Neural crest cell (in vitro differentiated cells): ENCODE measurements around the gene RNF148. TPM values are rescaled to one million over a fixed set of nuclear protein-coding genes. Genes with fewer than 3 reads are reported as not detected.

Experiments used
- DNase-seq: peaks from one replicate; pipeline ENCODE4 v3.0.0; 2021; ENCODE audit warnings: low read depth, mixed read lengths, low spot score
- H3K27ac Mint-ChIP-seq: one replicate; pipeline ENCODE4 v1.8.0; 2021; ENCODE audit warnings: mild to moderate bottlenecking, mixed read lengths; ENCODE audit not compliant: unreplicated experiment
- H3K27me3 Mint-ChIP-seq: 2 replicates; pipeline ENCODE4 v1.8.0; 2021; ENCODE audit warnings: low read depth, mild to moderate bottlenecking, mixed read lengths
- H3K36me3 Mint-ChIP-seq: 2 replicates; pipeline ENCODE4 v1.8.0; 2021; ENCODE audit warnings: low read depth, mild to moderate bottlenecking, mixed read lengths
- H3K4me1 Mint-ChIP-seq: 2 replicates; pipeline ENCODE4 v1.8.0; 2021; ENCODE audit warnings: mixed read lengths
- H3K4me3 Mint-ChIP-seq: one replicate; pipeline ENCODE4 v1.8.0; 2021; ENCODE audit warnings: mild to moderate bottlenecking, mixed read lengths
- H3K9me3 Mint-ChIP-seq: 2 replicates; pipeline ENCODE4 v1.8.0; 2021; ENCODE audit warnings: mixed read lengths
- CTCF ChIP-seq: fragments of 200-600 bp; sonication (generic); conservative IDR thresholded peaks from 2 replicates; pipeline ENCODE4 v1.5.0; 2021; ENCODE audit warnings: antibody characterized with exemption, mild to moderate bottlenecking
- total RNA-seq: library from RNA; stranded (reverse); gene quantifications from 2 replicates; pipeline ENCODE4 v1.2.1, GENCODE V29; 2021

RNF148 gene
- total RNA-seq, 1 donor from 2014 or later = not detected

- no peak for TF ChIP-seq CTCF
- peaks cover 2% of the 10 kb centered on the region for H3K9me3 Mint-ChIP-seq
- H3K36me3 Mint-ChIP-seq = no peaks in the 10 kb centered on the region
- no peaks in the 10 kb centered on the region for H3K4me1 Mint-ChIP-seq
- H3K27me3 Mint-ChIP-seq = no peaks in the 10 kb centered on the region
- H3K27ac Mint-ChIP-seq = no peak overlapping the region
- DNase-seq = no peak
- H3K4me3 Mint-ChIP-seq = no peak overlapping the region
Observed at GRCh38 chr7:122706836-122707235, 4.1 kb upstream of the RNF148 start.

- H3K36me3 Mint-ChIP-seq = no peaks in the 10 kb centered on the region
- no peak within 1 kb of the TSS for H3K27ac Mint-ChIP-seq
- no peaks in the 10 kb centered on the region for H3K9me3 Mint-ChIP-seq
- DNase-seq = no peak
- H3K4me3 Mint-ChIP-seq = no peak within 1 kb of the TSS
- H3K27me3 Mint-ChIP-seq = no peaks in the 10 kb centered on the region
- no peak for TF ChIP-seq CTCF
- peaks cover 11% of the 10 kb centered on the region for H3K4me1 Mint-ChIP-seq
Observed at GRCh38 chr7:122699017-122699416, 3.7 kb downstream of the RNF148 start, which contains the start of gene RNF133. RNF133 (minus strand) TSS chr7:122699117; CDS start chr7:122698918, 199 bp downstream.

GRCh38 chr7:122695816-122696215 lies 6.9 kb downstream of the RNF148 start:
- H3K27ac Mint-ChIP-seq = no peak overlapping the region
- TF ChIP-seq CTCF = no peak
- H3K4me3 Mint-ChIP-seq = no peak overlapping the region
- peaks cover 4% of the 10 kb centered on the region for H3K36me3 Mint-ChIP-seq
- H3K27me3 Mint-ChIP-seq = no peaks in the 10 kb centered on the region
- peaks cover 11% of the 10 kb centered on the region for H3K4me1 Mint-ChIP-seq
- H3K9me3 Mint-ChIP-seq = peaks cover 6% of the 10 kb centered on the region
- DNase-seq = no peak

- H3K4me3 Mint-ChIP-seq = no peak overlapping the region
- H3K9me3 Mint-ChIP-seq = peaks cover 6% of the 10 kb centered on the region
- H3K27ac Mint-ChIP-seq = no peak overlapping the region
- peaks cover 11% of the 10 kb centered on the region for H3K4me1 Mint-ChIP-seq
- no peak for DNase-seq
- no peaks in the 10 kb centered on the region for H3K27me3 Mint-ChIP-seq
- no peak for TF ChIP-seq CTCF
- H3K36me3 Mint-ChIP-seq = peaks cover 4% of the 10 kb centered on the region
Observed at GRCh38 chr7:122694697-122695096, 8.0 kb downstream of the RNF148 start.

- no peak overlapping the region for H3K4me3 Mint-ChIP-seq
- no peak overlapping the region for H3K27ac Mint-ChIP-seq
- no peak for TF ChIP-seq CTCF
- peaks cover 6% of the 10 kb centered on the region for H3K9me3 Mint-ChIP-seq
- H3K36me3 Mint-ChIP-seq = peaks cover 4% of the 10 kb centered on the region
- no peaks in the 10 kb centered on the region for H3K27me3 Mint-ChIP-seq
- DNase-seq = no peak
- peaks cover 11% of the 10 kb centered on the region for H3K4me1 Mint-ChIP-seq
Observed at GRCh38 chr7:122692769-122693309, 9.9 kb downstream of the RNF148 start.
